GM18951 (cell line): Measurements from ENCODE around the gene DCHS2.

Source experiments
- POLR2A ChIP-seq: IDR thresholded peaks from 4 replicates; pipeline ENCODE4 v1.6.1; 2011; ENCODE audit warnings: mild to moderate bottlenecking; ENCODE audit not compliant: insufficient read length, insufficient read depth; ENCODE audit errors: extremely low read depth
- in situ Hi-C: fragments of 300-500 bp; cut with MboI; formaldehyde crosslinking; loops from one replicate; pipeline ENCODE4 v1.12.0; 2022; ENCODE audit warnings: low sequenced_read_pairs, mixed read lengths, inconsistent platforms; ENCODE audit not compliant: unreplicated experiment

DCHS2 gene

GRCh38 chr4:154507156-154507555, 15.6 kb upstream of the DCHS2 start:
- in situ Hi-C loops: loop anchor here (25.0 kb wide), 1 partner anchor 170 kb away; no protein-coding TSS in a partner anchor
- TF ChIP-seq POLR2A: no peak

DNA sequence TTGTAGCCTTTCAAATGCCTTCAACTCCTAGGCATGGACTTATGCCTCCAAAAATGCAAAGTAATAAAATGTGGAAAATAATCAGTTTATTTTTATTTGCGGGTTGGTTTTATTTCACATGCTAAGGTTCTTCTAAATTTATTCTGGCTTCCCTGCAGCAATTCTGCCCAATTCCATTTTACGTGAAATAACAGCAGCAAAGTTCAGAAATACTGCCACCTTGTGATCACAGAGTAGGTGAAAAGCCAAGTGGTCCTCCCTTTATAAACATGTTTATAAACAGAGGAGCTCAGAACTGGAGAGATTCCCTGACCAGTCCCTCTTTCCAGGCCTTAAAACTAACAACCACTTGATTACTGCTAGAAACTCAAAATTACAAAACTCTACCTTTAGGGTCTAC, 14.7 kb upstream of the DCHS2 start:
- no peak for TF ChIP-seq POLR2A
- in situ Hi-C loops: loop anchor here (25.0 kb wide), 1 partner anchor 169 kb away; no protein-coding TSS in a partner anchor

DNA sequence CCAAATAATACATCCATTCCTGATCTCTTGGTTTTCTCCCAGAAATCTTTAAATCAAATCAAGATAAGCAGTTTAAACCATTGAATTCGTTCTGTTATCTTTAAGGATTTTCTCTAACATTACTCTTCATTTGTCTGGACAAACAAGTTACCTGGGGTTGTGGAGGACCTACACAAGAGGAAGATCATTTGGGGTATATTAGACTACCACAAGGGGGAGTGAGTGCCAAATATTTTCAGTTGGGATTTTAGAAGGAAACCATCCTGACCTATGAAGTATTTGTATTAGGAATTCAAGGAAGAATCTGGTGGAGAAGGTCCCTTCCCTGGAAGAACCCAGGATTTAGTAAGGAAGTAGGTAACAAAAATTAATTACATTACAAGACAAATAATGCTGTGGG, 12.0 kb upstream of the DCHS2 start:
- in situ Hi-C loops: loop anchor here (25.0 kb wide), 1 partner anchor 166 kb away; no protein-coding TSS in a partner anchor
- TF ChIP-seq POLR2A: no peak

GRCh38 chr4:154502111-154502510, 10.5 kb upstream of the DCHS2 start:
- no peak for TF ChIP-seq POLR2A
- in situ Hi-C loops: loop anchor here (25.0 kb wide), 1 partner anchor 165 kb away; no protein-coding TSS in a partner anchor

DNA sequence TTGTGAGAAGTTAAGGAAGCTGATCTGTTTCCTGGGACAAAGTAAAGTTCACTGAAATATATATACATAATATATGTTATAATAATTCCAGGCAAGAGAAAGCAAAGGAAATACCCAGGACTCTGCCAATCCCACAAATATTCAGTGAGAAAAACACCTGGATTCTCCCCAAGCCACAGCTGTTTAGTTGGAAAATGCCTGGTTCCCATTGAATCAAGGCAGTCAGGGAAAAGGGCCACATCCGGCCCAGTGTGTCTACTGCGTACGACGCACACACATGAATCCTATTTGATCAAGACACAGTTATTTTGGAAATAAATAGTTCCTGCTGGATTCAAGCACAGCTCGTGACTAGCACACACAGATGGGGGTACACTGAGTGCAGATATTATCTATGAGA, 6.3 kb upstream of the DCHS2 start:
- in situ Hi-C loops: no loop called here
- no peak for TF ChIP-seq POLR2A

- in situ Hi-C loops: no loop called here
- no peak for TF ChIP-seq POLR2A
These were observed 4.3 kb upstream of the DCHS2 start for GRCh38 chr4:154495867-154496266.

- TF ChIP-seq POLR2A: no peak
- in situ Hi-C loops: no loop called here
These were observed 689 bp upstream of the DCHS2 start for GRCh38 chr4:154492288-154492687.

DNA sequence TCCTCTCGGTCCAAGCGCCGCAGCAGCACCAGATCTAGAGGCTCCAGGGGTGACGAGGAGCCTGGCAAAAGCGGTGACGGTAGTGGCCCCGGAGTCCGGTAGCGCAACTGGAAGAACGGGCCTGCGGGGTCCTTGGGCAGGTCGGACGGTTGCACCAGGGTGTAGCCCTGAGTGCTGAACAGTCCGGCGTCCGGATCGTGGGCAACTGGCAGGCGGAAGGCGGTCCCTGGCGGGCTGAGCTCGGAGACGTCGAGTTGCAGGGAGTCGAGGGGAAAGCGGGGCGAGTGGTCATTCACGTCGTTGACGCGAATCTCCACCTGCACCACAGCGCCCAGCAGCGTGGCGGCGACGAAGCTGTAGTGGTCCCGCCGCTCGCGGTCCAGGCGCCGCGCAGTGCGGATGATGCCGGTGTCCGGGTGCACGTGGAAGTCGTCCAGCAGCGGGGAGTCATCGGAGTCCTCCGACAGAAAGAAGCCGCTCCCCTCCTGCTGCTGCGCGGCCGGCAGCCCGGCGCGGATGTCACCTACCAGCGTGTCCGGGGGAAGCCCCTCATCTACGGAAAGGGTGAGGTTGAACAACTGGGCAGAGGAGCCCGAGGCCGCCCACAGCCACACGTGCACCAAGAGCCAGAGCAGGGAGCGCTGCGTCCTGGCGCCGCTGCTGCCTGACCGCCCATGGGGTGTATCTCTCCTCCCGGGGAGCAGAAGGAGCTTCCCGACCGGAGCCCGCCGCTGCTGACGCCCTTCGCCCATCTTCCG, 837 bp downstream of the DCHS2 start:
- no peak for TF ChIP-seq POLR2A
- in situ Hi-C loops: no loop called here

- no peak for TF ChIP-seq POLR2A
- in situ Hi-C loops: no loop called here
These were observed 1.4 kb downstream of the DCHS2 start for GRCh38 chr4:154490234-154490582.

DNA sequence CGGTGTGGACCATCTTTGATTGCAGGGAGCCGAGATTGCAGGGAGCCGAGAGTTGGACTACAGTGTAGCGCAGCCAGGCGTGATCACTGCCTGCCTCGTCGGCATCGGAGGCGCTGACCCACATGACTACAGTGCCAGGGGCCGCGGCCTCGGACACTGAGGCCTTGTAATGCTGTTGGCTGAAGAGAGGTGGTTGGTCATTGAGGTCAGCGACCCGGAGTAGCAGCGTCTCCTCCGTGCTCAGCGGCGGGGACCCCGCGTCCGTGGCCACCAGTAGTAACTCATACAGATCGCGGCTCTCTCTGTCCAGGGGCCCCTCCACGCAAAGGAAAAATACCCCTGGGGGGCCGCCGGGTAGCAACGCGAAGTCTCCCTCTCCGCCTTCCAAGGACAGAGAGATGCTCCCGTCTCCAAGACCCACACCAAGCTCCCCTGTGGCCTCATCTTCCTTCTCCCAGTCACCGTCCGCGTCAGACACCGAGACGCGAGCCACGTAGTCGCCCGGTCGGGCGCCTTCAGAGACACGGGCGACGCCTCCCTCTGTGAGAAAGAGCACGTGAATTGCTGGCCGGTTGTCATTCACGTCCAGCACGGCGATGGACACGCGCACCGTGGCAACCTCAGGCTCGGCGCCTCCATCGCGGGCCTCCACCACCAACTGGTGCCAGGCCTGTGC, 1.9 kb downstream of the DCHS2 start:
- in situ Hi-C loops: no loop called here
- no peak for TF ChIP-seq POLR2A

GRCh38 chr4:154487145-154487544, 4.5 kb downstream of the DCHS2 start:
- no peak for TF ChIP-seq POLR2A
- in situ Hi-C loops: no loop called here

- no peak for TF ChIP-seq POLR2A
- in situ Hi-C loops: no loop called here
These were observed 6.3 kb downstream of the DCHS2 start for GRCh38 chr4:154485127-154485773.

GRCh38 chr4:154478547-154478946, 13.1 kb downstream of the DCHS2 start:
- TF ChIP-seq POLR2A: no peak
- in situ Hi-C loops: no loop called here

DNA sequence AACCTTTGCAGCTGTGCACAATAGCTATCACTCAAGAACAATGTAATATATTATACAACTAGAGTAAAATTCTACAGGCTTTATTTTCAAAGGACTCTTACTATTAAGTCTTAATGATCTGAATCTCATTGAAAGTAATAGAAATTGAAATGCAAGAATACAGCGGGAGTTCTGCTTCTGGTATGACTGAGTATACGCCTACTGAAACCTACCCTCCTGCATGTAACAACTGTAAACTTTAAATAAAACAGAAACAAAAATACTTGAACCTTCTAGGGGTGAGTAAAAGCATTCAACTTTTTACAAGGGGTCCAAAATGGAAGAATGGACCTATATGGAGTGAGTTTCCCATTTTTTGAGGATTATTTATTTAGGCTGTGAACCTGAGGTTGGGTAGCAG, 13.5 kb downstream of the DCHS2 start:
- TF ChIP-seq POLR2A: no peak
- in situ Hi-C loops: no loop called here

- in situ Hi-C loops: no loop called here
- no peak for TF ChIP-seq POLR2A
These were observed 15.4 kb downstream of the DCHS2 start for GRCh38 chr4:154476232-154476631.
